Fibroblast of skin of right quadriceps (primary cell): ENCODE measurements around the gene SPA17.

Experiments
- DNase-seq: peaks from one replicate; pipeline ENCODE4 v3.0.0-alpha.2; 2013

SPA17 gene

DNA sequence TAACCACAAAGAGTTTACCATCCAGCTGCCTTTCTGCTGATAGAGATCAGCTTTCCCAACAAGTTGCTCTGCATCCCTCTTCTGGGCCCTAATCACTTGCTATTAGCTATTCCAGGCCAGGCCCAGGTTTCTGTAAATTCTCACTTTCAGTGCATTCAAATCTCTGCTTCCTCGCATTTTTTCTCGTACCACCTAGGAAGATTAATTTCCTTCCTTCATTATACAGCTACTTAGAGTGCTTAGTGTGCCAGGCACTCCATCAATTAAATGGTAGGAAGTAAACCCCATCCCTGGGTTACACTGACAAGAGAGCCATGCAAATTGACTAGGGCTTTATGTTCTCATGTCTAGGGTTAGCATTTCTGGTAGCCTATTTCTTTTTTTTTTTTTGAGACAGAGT is 9.8 kb upstream of the SPA17 start:
- DNase-seq, result no peak

DNA sequence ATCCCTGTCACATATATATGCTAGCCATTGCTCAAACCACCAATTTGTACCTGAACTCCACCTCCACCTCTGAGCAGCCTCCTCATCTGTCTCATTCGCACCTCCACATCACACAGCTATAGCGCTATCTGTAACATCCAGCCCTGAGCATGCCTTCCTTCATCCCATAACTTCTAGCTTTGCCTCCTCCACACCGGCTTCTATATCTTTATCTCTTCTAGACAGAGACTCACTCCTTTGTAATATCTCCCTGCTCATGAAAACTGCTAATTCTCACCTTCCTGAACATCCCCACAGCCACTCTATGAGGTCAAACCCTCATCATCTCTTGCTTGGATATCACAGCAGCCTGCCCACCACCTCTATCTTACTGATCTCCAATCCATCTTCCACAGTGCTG is 6.1 kb upstream of the SPA17 start:
- no peak for DNase-seq

DNA sequence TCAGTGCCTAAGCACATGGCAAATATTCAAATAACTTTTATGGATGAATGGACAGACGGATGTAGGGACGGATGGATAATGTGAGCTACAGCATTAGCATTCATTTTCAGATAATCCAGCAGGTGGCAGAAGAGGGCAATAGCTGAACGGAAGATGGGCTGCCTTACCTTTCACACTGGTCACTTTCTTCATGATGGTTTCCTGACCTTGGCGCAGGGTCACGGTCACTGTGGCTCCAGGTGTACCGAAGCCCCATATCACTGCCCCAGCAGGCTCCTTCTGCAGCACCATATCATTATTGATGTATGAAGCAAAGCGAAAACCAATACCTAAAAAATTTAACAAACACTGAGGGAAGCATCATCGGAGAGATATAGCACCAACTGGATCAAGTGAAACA is 4.5 kb upstream of the SPA17 start:
- DNase-seq, result peak; percentile 11

DNA sequence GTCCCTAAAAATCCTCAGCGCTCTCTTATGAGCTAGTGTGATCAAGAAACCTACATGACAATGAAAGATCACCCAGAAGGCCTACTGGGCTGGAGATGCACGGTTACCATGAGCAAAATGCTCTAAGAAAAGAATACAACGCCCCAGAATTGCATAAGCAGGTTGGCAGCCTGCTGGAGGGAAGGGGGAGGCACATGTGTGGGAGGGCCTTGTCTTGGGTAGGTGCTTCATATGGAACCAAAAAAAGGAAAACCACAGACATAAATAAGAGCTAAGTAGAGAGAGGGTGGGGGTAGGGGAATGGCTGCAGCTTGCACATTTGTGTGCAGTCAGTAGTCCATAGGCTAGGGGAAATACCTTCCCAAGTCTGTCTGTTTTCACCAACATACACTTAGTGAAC is 3.0 kb upstream of the SPA17 start:
- no peak for DNase-seq

DNA sequence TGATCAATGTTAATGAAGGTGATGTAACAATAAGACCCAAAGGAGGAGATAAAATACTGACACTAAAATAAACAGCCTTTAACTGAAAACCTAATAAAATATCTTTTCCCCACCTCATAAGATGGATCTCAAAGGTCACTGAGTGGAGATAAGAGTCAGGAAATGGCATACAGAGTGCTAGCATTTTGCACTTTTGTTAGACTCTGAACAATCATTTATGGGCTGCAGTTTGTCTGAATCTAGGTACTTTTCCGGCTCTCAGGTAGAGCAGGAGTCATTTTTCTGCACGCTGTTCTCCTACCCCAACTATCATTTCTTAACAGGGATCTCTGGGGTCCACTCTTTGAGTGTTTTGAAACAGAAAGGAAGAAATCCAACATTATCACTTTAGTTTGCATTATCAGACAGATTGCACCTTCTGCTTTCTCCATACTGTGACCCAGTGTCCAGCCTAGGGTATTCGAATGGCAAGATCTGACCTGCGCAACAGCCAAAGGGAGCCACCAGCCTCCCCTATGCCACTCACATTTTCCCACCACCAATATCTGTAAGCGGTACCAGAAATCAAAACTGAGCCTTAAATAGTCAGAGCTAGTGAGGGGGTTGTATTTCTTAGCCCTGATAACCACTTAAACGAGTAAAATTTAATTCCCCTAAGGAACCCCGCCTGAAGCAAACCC is 1.0 kb upstream of the SPA17 start:
- no peak for DNase-seq

DNA sequence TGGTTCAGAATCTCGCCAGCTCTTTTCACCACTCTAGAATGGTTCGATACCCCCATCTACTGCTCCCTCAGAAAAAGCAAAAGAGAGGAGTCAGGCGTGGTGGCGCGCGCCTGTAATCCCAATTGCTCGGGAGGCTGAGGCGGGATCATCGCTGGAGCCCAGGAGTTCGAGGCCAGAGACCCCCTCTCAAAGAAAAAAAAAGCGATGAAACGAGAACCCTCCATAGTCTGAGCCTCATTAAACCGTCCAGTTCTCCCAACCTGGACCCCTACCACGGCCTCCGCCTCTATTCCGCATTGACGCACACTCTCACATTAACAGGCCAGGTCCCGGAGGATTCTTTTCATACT is 439 bp downstream of the SPA17 start:
- DNase-seq, result no peak

DNA sequence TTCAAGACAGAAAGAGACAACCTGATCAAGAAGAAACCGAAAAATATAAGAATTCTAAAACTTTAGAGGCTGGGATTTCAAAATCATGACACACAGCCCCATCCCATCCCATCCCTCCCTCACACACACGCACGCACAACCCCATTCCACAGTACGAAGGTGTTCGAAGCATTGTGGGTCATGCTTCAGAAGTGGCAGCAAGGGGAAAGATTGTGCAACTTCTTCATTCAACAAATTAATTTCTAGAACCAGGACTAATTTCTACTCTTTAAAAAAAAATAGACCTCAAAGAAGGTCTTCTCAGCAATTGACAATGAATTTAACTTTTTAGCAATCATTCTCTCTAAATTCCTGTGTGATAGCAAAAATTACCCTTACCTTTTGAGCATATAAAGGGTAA is 867 bp downstream of the SPA17 start:
- no peak for DNase-seq

DNA sequence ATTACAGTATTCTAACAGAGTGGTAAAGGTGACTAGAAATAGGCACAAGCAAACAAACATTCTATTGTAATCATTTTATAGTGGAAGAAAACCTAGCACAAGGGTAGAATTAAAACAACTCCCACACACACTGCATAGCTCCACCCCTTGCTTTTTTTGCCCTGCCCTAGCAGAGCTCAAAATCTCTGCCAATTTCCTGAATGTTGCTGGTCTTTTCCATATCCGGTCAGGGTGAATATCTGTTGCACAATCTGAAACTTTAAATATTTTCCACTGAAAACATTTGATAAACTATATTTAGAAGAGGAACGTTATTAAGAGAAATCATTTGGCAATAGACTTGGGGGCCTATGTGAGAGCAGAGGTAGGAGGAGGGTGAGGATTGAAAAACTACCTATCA is 2.7 kb downstream of the SPA17 start:
- no peak for DNase-seq

DNA sequence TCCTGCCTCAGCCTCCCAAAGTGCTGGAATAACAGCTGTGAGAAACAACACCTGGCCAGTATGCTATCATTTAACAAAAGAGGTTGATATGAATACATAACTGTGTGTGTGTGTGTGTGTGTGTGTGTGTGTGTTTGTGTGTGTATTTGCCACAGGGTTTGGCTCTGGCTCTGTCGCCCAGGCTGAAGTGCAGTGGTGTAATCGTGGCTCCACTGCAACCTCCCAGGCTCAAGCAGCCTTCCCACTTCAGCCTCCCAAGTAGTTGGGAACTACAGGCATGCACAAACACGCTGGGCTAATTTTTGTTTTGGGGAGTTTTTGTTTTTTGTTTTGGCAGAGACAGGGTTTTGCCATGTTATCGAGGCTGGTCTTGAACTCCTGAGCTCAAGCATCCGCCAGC is 4.7 kb downstream of the SPA17 start:
- no peak for DNase-seq

DNA sequence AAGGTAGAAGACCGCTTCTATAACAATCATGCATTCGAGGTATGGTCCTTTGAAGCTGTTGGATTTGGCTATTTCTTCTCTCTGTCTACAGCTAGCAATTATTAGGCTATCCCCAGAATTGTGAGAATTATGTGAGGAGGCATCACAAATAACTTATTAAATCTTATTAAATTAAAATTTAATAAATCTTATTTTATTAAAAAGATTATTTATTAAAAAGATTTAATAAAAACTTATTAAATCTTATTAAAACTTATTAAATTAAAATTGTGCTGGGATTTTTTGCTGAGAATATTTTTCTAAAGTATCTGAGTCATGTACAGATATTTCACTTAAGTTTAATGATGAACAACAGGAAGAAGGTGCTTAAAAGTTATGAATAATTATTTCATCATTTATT is 7.7 kb downstream of the SPA17 start:
- DNase-seq, result no peak

DNA sequence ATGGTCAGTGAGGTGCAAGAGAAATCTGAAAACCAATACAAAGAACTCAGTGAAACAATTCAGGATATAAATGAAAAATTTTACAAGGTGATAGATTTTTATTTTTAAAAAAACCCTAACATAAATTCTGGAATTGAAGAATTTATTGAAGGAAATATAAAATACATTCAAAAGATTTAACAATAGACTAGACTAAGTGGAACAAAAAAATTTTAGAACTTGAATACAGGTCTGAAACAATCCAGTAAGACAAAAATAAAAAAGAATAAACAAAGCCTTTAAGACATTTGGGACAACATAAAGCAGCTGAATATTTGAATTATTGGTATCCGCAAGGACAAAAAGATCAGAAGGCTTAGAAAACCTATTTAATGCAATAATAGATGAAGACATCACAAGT is 8.7 kb downstream of the SPA17 start:
- DNase-seq, result no peak

DNA sequence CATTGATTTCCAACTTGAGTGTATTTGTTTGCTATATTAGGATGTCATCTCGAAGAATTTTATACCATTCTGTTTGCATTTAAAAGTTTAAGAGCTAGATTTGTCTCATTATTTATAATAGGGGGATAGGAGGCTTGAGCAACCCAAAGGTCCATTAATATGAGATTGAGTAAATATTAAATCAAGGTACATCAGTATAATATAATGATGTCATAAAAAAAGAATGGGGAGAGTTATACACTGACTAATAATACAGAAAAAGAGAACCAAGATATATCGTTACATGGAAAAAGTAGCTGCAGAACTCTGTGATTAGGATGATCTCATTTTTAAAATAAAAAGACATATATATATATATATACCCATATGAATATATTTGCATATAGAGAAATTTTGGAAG is 19.4 kb downstream of the SPA17 start:
- DNase-seq, result no peak

DNA sequence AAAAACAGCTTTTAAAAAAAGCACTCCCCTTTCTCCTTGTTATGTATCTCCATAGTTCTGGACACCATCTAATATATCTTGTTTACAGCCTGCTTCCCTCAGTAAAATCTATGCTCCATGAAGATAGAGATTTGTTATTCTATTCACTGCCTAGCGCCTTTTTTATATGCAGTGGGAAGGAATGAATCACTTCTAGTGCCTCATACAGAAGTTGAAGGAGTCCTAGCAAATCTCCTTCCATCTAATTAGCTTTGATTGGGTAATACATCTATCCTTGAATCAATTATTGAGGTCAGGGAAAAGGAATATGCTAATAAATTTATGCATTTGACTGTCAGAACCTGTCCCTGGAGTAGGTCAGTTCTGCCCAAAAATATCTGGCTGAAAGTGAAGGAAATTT is 25.8 kb downstream of the SPA17 start:
- DNase-seq, result no peak

DNA sequence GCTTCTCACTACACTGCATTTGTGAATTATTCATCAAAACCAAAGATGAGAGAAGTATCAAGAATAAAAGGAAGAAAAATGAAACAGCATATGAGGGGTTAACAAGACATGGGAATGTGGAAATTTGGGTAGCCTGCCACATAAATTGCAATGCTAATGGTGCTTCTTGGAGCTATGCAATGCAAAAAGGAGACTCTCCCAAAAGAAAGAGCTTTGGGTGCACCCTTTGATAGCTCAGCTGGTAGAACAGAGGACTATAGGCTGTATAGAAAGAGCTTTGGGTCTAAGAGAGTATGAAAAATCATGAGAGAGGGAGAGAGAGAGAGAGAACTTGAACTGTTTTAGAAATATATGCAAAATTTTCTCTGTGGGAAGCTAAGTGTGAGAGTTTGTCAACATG is 26.3 kb downstream of the SPA17 start:
- no peak for DNase-seq

DNA sequence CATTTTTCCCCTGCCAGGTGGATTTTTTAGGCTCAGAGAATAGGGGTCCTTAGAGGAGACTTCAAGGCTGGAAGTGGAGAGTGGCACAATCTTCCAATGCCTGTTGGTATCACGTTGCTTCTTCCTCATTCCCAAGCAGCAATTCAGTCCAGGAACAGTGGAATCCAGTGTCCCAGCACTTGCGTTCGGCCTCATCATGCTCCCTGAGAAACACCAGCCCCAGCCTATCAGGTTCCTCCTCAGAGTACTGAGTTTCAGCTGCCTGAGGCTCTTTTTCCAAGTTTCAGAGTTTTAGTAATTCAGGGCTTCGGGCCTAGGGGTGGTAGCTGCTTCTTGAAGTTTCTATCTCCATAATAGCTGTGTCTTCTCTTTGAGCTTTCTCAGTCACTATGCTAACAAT is 34.1 kb downstream of the SPA17 start:
- no peak for DNase-seq

DNA sequence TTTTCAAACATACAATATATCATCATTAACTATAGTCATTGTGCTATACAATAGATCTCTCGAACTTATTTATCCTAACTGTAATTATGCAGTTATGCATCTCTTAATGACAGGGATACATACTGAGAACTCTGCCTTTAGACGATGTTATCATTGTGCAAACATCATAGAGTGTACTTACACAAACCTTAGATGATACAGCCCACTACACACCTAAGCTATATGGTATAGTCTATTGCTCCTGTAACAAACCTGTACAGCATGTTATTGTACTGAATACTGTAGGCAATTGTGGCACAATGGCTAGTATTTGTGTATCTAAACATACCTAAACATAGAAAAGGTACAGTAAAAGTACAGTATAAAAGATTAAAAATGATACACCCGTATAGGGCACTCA is 38.7 kb downstream of the SPA17 start:
- no peak for DNase-seq

DNA sequence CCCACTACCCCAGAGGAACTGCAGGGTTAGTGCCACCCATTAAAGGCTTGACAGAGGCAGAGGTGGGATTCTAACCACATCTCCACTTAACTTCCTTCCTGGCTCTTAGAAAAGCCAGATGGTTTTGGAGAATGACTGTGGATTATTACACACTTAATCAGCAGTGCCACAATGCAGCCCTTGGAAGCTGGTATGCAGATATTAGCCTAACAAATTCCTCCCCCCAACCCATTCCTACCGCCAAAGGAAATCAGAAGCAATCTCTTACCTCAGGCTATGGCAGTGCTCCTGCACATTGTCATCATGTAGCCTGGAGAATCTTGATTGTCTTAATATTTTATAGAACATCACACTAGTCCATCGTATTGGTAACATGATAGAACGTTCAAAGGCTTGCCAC is 42.9 kb downstream of the SPA17 start:
- peak; percentile 13 for DNase-seq

DNA sequence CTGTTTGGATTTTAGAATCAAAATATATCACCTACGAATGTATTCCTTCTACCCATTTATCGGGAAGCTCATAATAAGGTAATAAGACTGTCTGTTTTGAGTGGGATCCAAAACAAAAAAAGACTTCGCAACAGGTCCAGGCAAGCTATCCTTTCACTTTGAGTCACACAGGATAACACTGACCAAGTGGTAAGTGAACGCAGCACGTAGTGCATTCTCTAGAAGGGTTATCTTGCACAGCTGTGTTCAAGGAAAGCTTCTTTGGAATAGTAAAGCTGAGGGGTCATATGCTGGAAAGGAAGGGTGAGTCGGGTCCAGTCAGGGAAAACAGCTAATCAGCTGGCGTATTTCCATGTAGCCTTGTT is 43.7 kb downstream of the SPA17 start:
- DNase-seq, result no peak

DNA sequence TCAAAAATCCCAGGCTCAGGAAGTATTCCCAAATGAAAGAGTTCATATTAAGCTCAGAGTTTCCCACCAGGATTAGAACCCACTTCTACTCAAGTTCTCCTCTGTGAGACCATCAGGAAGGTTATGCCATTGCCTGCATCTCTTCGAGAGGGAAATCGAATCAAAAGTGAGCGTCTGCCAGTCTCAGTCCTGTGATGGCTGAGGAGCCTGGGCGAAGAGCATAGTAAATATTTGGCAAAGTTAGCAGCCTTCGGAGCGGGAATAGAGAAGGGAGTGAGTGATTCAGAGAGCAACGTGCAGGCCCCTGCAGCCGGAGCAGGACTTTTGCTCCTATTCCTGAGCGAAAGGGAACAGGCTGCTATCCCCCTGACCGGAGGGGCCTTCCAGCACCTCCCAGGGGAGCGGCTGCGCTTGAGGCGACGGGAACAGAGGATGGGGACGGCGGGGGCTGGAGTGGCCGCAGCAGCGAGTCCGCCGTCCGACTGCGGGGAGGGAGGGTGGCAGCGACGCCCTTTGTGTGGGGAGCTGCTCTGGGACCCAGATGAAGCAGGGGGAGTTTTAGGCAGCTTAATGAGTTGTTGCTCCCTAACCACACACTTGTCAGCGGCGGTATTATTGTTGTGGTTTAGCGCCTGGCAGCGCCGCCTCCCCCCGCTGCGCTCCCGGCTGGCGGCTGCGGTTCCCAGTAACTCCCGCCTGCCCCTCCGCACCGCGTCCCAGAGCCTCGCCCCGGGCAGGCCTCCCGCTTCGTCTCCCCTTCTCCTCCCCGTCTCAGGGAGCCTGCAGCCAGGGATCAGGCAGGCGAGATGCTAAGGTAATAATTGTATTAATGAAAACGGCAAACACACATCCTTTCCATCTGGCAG is 44.3 kb downstream of the SPA17 start:
- peak; percentile 22 for DNase-seq

DNA sequence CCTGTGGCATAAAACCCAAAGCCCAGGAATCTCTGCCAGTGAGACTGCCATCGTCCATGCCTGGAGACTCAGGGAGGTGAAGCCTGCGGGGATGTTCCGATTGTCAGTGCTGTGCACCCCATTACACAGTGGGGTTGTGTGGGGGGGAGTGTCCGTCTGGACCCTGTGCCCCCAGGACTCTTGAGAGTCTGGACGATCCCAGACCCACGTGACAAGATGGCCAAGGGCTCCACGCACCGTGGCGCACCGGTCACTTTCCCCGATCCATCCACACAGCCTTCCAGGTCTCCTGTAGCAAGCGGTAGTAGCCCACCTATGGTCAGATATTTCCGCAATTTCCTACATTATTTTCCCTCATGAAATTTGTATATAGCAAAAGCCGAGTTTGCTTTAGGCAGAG is 45.1 kb downstream of the SPA17 start:
- DNase-seq, result no peak

DNA sequence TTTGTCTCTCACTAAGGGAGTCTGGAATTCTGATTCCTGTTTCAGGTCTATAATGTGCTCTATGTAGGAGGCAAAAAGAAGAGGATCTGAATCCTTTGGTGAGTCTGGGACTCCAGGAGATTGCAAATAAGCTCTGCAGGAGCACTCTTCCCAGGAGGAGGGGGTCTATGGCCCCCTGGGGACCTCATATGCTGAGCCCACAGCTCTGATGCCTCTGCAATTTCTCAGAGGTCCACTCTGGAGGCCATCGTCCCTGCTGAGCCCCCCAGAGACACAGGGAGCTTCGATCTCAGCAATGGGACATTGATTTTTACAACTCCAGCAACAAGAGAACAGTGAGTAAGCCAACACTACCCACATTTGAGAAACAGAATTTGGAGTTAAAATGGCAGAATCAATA is 45.8 kb downstream of the SPA17 start:
- no peak for DNase-seq

DNA sequence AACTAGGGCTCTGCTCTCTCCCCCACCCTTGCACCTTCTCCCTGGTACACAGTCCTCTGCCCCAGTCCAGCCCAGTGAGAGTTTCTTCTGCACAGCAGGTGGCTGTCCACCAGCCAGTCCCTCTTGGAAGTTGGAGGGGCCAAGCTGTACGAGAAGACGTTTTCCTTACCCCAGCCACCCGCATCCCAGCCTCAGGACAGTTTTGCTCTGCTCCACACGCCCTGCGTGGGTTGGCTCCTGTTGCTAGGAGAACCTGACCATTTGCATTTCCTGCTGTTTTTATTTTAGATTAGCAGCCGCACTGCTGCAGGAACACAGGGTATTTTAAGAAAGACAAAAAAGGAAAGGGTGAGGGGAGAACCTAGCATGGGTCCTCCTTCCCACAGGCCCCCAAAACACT is 48.5 kb downstream of the SPA17 start:
- DNase-seq, result no peak

DNA sequence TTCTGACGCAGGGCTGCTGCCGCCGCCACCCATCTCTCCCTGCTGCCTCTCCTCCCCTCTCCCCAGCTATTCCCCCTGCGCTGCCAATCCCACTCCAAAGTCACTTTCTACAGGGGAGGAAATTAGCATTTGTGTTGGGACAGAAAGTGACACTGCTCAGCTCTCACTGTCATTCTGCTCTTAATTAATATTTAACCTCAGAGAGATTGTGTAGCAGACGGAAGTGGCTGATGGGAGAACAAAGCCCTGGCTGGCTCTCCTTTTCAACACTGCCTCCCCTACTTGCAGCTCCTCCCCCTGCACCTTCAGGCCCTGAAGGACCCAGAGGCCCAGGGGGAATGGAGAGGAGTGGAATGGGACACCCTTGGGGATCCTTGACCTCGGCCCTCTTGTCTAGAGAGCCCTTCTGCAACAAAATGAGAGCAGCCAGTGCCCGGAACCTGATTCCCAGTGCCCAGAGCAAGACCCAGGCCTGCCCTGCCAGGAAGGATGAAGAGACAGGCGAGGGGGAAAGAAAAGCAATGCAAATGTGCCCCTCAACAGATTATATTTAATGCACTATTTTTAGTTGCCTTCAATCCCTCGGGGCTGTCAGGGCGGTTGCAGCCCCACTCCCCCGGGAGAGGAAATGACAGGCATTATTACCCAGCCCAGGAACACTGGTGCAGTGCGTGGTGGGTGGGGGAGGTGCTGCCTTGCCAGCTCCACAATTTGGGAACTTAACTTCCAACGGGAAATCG is 51.4 kb downstream of the SPA17 start:
- DNase-seq, result no peak

DNA sequence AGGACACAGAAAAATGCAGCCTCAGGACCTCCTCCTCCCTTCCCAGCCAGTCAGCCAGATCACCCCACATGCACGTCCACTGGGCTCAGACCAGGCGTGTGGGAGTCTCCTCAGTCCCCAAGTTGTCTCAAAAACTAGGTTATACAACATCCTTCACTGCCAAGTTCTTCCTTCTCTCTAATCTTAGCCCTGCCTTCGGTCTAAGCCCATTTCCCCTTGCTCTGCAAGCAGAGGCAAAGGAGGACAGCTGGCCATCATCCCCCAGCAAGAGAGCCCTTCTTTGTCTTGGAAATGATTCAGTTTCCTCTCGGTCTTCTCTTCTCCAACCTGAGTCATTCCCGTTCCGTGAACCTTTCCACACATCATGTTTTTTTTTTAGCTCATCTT is 52.0 kb downstream of the SPA17 start:
- DNase-seq, result peak; percentile 58
